Measurements from ENCODE around the gene SAXO1.
A peak's percentile ranks its signal among the peaks of the same experiment; 100 is the strongest.

- peak; percentile 75 to 95 (median 90) for TF ChIP-seq CTCF (IDR thresholded peaks at IDR 0.05 in 8 of 11, conservative IDR thresholded peaks at IDR 0.05 in 3 of 11)
- TF ChIP-seq POLR2A (IDR thresholded peaks at IDR 0.05): peak; percentile 22 to 80 (median 35)
Observed at GRCh38 chr9:19048966-19049916, 16.2 kb upstream of the SAXO1 start, which contains the start of gene RRAGA.
